Astrocyte (in vitro differentiated cells and primary cell): ENCODE data around the gene TRMT112. TPM values are rescaled to one million over a fixed set of nuclear protein-coding genes. Genes with fewer than 3 reads are reported as not detected.

ENCODE experiments used
- DNase-seq: peaks from one replicate; pipeline ENCODE4 v3.0.0-alpha.2; 2010; ENCODE audit warnings: low read depth
- FAIRE-seq: peaks from 2 replicates; lab custom pipeline; 2011; peaks lifted over from hg19 to GRCh38; lab: Jason Lieb, UNC
- H2AFZ ChIP-seq: 2 replicates; pipeline ENCODE4 v1.6.0; 2012; ENCODE audit warnings: low read depth, low read length, inconsistent platforms
- H3K27ac ChIP-seq: 2 replicates; pipeline ENCODE4 v1.5.1; 2011; ENCODE audit warnings: low read depth, low read length, inconsistent platforms
- H3K27me3 ChIP-seq: 2 replicates; pipeline ENCODE4 v1.6.0; 2011; ENCODE audit warnings: low read length, inconsistent platforms; ENCODE audit not compliant: insufficient read depth
- H3K36me3 ChIP-seq: 2 replicates; pipeline ENCODE4 v1.5.1; 2011; ENCODE audit warnings: low read length, inconsistent platforms; ENCODE audit not compliant: insufficient read depth
- H3K4me1 ChIP-seq: 2 replicates; pipeline ENCODE4 v1.5.1; 2011; ENCODE audit warnings: low read length, inconsistent platforms; ENCODE audit not compliant: insufficient read depth
- H3K4me2 ChIP-seq: 2 replicates; pipeline ENCODE4 v1.6.0; 2012; ENCODE audit warnings: low read length, inconsistent platforms
- H3K4me3 ChIP-seq: 2 replicates; pipeline ENCODE4 v1.5.1; 2011; ENCODE audit warnings: low read depth, mild to moderate bottlenecking, low read length, inconsistent platforms; ENCODE audit not compliant: insufficient read depth
- H3K79me2 ChIP-seq: 2 replicates; pipeline ENCODE4 v1.6.0; 2012; ENCODE audit warnings: mild to moderate bottlenecking, low read length, inconsistent platforms; ENCODE audit not compliant: insufficient read depth
- H3K9ac ChIP-seq: 2 replicates; pipeline ENCODE4 v1.6.0; 2012; ENCODE audit warnings: mild to moderate bottlenecking, low read length, inconsistent platforms
- H3K9me3 ChIP-seq: 2 replicates; pipeline ENCODE4 v1.5.1; 2012; ENCODE audit warnings: low read depth, mild to moderate bottlenecking, low read length, inconsistent platforms; ENCODE audit not compliant: insufficient read depth
- H4K20me1 ChIP-seq: 2 replicates; pipeline ENCODE4 v1.6.0; 2012; ENCODE audit warnings: low read length, inconsistent platforms; ENCODE audit not compliant: insufficient read depth
- H3K27ac Mint-ChIP-seq: one replicate; pipeline ENCODE4 v1.8.0; 2021; ENCODE audit warnings: mild to moderate bottlenecking, mixed read lengths; ENCODE audit not compliant: unreplicated experiment
- H3K27me3 Mint-ChIP-seq: one replicate; pipeline ENCODE4 v1.8.0; 2021; ENCODE audit warnings: low read depth, mixed read lengths; ENCODE audit not compliant: unreplicated experiment
- H3K36me3 Mint-ChIP-seq: one replicate; pipeline ENCODE4 v1.8.0; 2021; ENCODE audit warnings: low read depth, mixed read lengths; ENCODE audit not compliant: unreplicated experiment
- H3K4me1 Mint-ChIP-seq: one replicate; pipeline ENCODE4 v1.8.0; 2021; ENCODE audit warnings: low read depth, mixed read lengths; ENCODE audit not compliant: unreplicated experiment
- H3K4me3 Mint-ChIP-seq: one replicate; pipeline ENCODE4 v1.8.0; 2021; ENCODE audit warnings: mild to moderate bottlenecking, moderate library complexity, mixed read lengths; ENCODE audit not compliant: unreplicated experiment
- H3K9me3 Mint-ChIP-seq: one replicate; pipeline ENCODE4 v1.8.0; 2021; ENCODE audit warnings: mild to moderate bottlenecking, mixed read lengths; ENCODE audit not compliant: unreplicated experiment
- EZH2 ChIP-seq: IDR thresholded peaks from 2 replicates; pipeline ENCODE4 v1.6.1; 2012; ENCODE audit warnings: mild to moderate bottlenecking, low read length, inconsistent platforms; ENCODE audit not compliant: insufficient read depth
- total RNA-seq: library from RNA; stranded (reverse); gene quantifications from 2 replicates; pipeline ENCODE4 v1.2.1, GENCODE V29; 2021
- TF ChIP-seq, protein P1 (sequence below): IDR thresholded peaks from 2 replicates; pipeline ENCODE4 v1.5.1; 2011; ENCODE audit warnings: low read depth, mild to moderate bottlenecking, inconsistent platforms, low read length, moderate library complexity; ENCODE audit not compliant: insufficient read depth

The TRMT112 gene
- total RNA-seq, 1 donor from 2014 or later = 146 TPM

DNA sequence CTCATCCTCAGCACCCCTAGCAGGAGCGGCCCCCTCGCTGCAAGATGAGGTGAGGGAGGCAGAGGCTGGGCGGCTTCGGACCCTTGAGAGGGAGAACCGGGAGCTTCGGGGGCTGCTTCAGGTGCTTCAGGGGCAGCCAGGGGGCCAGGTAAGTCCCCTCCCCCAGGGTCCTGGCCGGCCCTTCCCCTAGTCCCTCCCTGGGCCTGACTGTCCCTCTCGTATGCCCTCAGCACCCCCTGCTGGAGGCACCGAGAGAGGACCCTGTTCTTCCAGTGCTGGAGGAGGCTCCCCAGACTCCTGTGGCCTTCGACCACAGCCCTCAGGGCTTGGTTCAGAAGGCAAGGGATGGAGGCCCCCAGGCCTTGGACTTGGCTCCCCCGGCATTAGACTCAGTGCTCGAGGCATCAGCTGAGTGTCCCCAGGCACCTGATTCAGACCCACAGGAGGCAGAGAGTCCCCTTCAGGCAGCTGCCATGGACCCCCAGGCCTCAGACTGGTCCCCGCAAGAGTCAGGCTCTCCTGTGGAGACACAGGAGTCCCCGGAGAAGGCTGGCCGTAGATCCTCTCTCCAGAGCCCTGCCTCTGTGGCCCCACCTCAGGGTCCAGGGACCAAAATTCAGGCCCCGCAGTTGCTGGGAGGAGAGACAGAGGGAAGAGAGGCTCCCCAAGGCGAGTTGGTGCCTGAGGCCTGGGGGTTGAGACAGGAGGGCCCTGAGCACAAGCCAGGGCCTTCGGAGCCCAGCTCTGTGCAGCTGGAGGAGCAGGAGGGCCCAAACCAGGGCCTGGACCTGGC is 26.6 kb upstream of the TRMT112 start:
- Histone ChIP-seq H3K9ac (no peak overlapping the region), H3K4me2 (no peak overlapping the region), H3K9me3 (no peaks in the 10 kb centered on the region), H4K20me1 (no peaks in the 10 kb centered on the region), H3K27ac (no peak overlapping the region), H3K4me3 (no peak overlapping the region), H3K79me2 (no peaks in the 10 kb centered on the region), H3K4me1 (peaks cover 8% of the 10 kb centered on the region), H3K27me3 (no peaks in the 10 kb centered on the region), H3K36me3 (no peaks in the 10 kb centered on the region), H2AFZ (no peak overlapping the region)
- Mint-ChIP-seq H3K4me3 (no peak overlapping the region), H3K36me3 (no peaks in the 10 kb centered on the region), H3K4me1 (no peaks in the 10 kb centered on the region), H3K9me3 (no peaks in the 10 kb centered on the region), H3K27ac (no peak overlapping the region), H3K27me3 (peaks cover 23% of the 10 kb centered on the region)
- FAIRE-seq (no peak), DNase-seq (no peak)
- TF ChIP-seq EZH2 = no peak
- TF ChIP-seq, protein P1, sequence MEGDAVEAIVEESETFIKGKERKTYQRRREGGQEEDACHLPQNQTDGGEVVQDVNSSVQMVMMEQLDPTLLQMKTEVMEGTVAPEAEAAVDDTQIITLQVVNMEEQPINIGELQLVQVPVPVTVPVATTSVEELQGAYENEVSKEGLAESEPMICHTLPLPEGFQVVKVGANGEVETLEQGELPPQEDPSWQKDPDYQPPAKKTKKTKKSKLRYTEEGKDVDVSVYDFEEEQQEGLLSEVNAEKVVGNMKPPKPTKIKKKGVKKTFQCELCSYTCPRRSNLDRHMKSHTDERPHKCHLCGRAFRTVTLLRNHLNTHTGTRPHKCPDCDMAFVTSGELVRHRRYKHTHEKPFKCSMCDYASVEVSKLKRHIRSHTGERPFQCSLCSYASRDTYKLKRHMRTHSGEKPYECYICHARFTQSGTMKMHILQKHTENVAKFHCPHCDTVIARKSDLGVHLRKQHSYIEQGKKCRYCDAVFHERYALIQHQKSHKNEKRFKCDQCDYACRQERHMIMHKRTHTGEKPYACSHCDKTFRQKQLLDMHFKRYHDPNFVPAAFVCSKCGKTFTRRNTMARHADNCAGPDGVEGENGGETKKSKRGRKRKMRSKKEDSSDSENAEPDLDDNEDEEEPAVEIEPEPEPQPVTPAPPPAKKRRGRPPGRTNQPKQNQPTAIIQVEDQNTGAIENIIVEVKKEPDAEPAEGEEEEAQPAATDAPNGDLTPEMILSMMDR = no peak

DNA sequence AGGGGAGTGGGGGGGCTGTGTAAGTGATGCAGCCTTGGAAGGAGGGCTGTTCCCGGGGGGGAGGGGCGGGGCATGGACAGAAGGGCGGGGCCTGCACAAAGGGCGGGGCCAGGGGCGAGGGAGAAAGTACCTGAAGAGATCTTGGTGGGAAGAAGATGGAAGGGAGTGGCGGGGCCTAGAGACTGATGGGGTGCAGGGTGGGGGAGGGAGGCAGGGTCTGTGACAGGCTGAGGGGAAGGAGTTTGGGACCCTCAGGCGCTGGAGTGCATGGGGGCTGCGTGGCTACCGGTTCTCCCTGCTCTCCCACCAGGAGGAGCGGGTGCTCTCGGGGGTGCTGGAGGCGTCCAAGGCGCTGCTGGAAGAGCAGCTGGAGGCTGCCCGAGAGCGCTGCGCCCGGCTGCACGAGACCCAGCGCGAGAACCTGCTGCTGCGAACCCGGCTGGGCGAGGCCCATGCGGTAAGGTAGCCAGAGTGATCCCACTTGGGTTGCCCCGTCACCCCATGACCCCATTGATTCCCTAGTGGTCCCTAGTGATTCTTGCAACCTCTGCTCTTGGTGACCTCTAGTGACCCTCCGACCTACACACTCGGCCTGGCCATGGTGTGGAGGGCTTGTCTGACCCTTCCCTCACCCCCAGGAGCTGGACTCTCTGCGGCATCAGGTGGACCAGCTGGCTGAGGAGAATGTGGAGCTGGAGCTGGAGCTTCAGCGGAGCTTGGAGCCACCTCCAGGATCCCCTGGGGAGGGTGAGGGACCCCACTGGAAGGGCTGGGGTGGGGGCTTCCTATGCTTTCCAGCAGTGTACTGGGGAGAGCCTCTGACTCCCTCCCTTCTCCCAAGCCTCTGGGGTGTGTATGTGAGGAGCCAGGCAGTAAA is 25.7 kb upstream of the TRMT112 start:
- H3K9me3 Mint-ChIP-seq = no peaks in the 10 kb centered on the region
- Histone ChIP-seq H3K4me3 (no peak overlapping the region), H3K27me3 (no peaks in the 10 kb centered on the region), H3K4me2 (peak overlapping the region; percentile 80), H3K79me2 (no peaks in the 10 kb centered on the region), H2AFZ (no peak overlapping the region), H3K27ac (no peak overlapping the region), H3K9ac (no peak overlapping the region), H4K20me1 (no peaks in the 10 kb centered on the region), H3K4me1 (peaks cover 8% of the 10 kb centered on the region), H3K9me3 (no peaks in the 10 kb centered on the region), H3K36me3 (no peaks in the 10 kb centered on the region)
- DNase-seq (no peak), FAIRE-seq (no peak)
- H3K27ac Mint-ChIP-seq = no peak overlapping the region
- H3K27me3 Mint-ChIP-seq = peaks cover 23% of the 10 kb centered on the region
- H3K4me1 Mint-ChIP-seq = no peaks in the 10 kb centered on the region
- TF ChIP-seq, protein P1 = no peak
- TF ChIP-seq EZH2 = no peak
- no peak overlapping the region for H3K4me3 Mint-ChIP-seq
- no peaks in the 10 kb centered on the region for H3K36me3 Mint-ChIP-seq
